GM10266 (cell line): ENCODE results near the gene PDGFC.

Source experiments
- DNase-seq: peaks from one replicate; pipeline ENCODE4 v3.0.0; 2012; ENCODE audit errors: extremely low spot score
- CTCF ChIP-seq: IDR thresholded peaks from 2 replicates; pipeline ENCODE4 v1.5.1; 2012; ENCODE audit warnings: mild to moderate bottlenecking, low read depth; ENCODE audit not compliant: control insufficient read depth, insufficient read depth; ENCODE audit errors: missing control alignments

Gene PDGFC

GRCh38 chr4:156992943-156993342 is 21.3 kb upstream of the PDGFC start:
- no peak for DNase-seq
- no peak for TF ChIP-seq CTCF

GRCh38 chr4:156991161-156991560 is 19.6 kb upstream of the PDGFC start:
- DNase-seq, result no peak
- TF ChIP-seq CTCF, result no peak

- no peak for DNase-seq
- TF ChIP-seq CTCF, result no peak
Observed at GRCh38 chr4:156983366-156983765, 11.8 kb upstream of the PDGFC start.

GRCh38 chr4:156981262-156981769 is 9.7 kb upstream of the PDGFC start:
- no peak for TF ChIP-seq CTCF
- DNase-seq, result no peak

- DNase-seq, result no peak
- no peak for TF ChIP-seq CTCF
Observed at GRCh38 chr4:156977435-156978160, 6.0 kb upstream of the PDGFC start.

GRCh38 chr4:156976147-156976546 is 4.5 kb upstream of the PDGFC start:
- no peak for DNase-seq

More at GRCh38 chr4:156976147-156976546, 4.5 kb upstream of the PDGFC start:
- no peak for TF ChIP-seq CTCF
